HG02943 (cell line): ENCODE results near the gene IL1RAPL1.

Source experiments
- ATAC-seq: cut with Tn5 transposase; IDR thresholded peaks from one replicate; pipeline ENCODE4 v1.9.1; 2021; ENCODE audit warnings: mild to moderate bottlenecking, low read depth, moderate library complexity; ENCODE audit not compliant: unreplicated experiment

IL1RAPL1 gene

GRCh38 chrX:29477878-29478277, 890.6 kb downstream of the IL1RAPL1 start:
- ATAC-seq: peak; percentile 47

- peak; percentile 82 for ATAC-seq
These were observed 891.3 kb downstream of the IL1RAPL1 start for GRCh38 chrX:29478336-29479069.

GRCh38 chrX:29487214-29487613, 900.0 kb downstream of the IL1RAPL1 start:
- ATAC-seq: no peak

GRCh38 chrX:29487714-29488113, 900.5 kb downstream of the IL1RAPL1 start:
- ATAC-seq: no peak

GRCh38 chrX:29488919-29489318, 901.7 kb downstream of the IL1RAPL1 start:
- no peak for ATAC-seq

- no peak for ATAC-seq
These were observed 903.4 kb downstream of the IL1RAPL1 start for GRCh38 chrX:29490606-29491005.

- ATAC-seq: no peak
These were observed 904.4 kb downstream of the IL1RAPL1 start for GRCh38 chrX:29491659-29492058.

GRCh38 chrX:29496636-29497180, 909.5 kb downstream of the IL1RAPL1 start:
- no peak for ATAC-seq

- ATAC-seq: no peak
These were observed 919.5 kb downstream of the IL1RAPL1 start for GRCh38 chrX:29506729-29507128.

- ATAC-seq: no peak
These were observed 930.9 kb downstream of the IL1RAPL1 start for GRCh38 chrX:29518100-29518499.

GRCh38 chrX:29528281-29528680, 941.0 kb downstream of the IL1RAPL1 start:
- peak; percentile 67 for ATAC-seq

GRCh38 chrX:29530501-29530900, 943.3 kb downstream of the IL1RAPL1 start:
- no peak for ATAC-seq

GRCh38 chrX:29531336-29531735, 944.1 kb downstream of the IL1RAPL1 start:
- peak; percentile 83 for ATAC-seq

GRCh38 chrX:29535212-29536162, 948.2 kb downstream of the IL1RAPL1 start:
- ATAC-seq: no peak

GRCh38 chrX:29541038-29541437, 953.8 kb downstream of the IL1RAPL1 start:
- ATAC-seq: no peak

- ATAC-seq: no peak
These were observed 954.9 kb downstream of the IL1RAPL1 start for GRCh38 chrX:29542152-29542551.

GRCh38 chrX:29545878-29546277, 958.6 kb downstream of the IL1RAPL1 start:
- no peak for ATAC-seq

- ATAC-seq: no peak
These were observed 960.6 kb downstream of the IL1RAPL1 start for GRCh38 chrX:29547877-29548276.

GRCh38 chrX:29553542-29553941, 966.3 kb downstream of the IL1RAPL1 start:
- no peak for ATAC-seq

GRCh38 chrX:29555465-29556091, 968.3 kb downstream of the IL1RAPL1 start:
- peak; percentile 98 for ATAC-seq

- ATAC-seq: no peak
These were observed 972.8 kb downstream of the IL1RAPL1 start for GRCh38 chrX:29560065-29560464.
